Measurements from ENCODE around the gene CFL2.
"Not testable (repeated sequence)": the region's sequence is repeated elsewhere in the genome, so short reads cannot be mapped to it uniquely, and the experiment has no call there.

CFL2 gene

DNA sequence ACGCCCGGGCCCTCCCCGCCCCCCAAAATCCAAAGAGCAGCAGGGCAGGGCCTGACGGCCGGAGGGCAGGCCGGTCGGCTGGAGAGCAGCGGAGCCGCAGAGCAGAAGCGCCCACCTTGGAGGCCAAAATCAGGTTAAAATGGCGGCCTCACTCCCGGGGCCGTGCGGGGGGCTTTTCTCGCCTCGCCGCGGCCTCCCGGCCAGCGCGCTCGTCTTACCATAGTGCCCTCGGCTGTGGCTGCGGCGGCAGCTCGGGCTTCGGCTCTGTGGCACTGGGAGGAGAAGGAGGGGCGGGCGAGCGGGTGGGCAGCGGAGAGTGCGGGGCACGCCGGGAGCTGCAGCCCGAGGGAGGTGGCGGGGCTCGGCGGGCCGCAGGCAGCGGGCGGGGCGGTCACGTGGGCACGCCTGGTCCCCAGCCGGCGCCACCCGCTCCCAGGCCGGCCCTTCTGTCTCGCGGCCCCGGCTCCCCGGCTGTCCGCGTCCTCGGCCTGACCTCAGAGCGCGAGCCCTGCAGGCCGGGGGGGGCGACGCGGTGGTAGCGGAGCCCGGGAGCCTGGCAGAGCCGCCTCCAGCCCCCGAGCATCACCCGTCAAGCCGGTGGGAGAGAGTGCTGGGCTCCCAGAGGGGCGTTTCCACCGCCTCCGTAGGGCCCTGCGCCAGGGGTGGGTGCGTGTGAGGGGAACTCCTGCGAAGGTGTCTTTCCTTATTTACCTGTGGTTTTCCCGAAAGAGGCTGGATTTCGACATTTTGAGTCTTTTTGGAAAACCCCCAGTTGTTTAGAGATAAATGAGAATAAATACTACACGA is at the start of gene CFL2:
Gene CFL2, minus strand, starts transcription at position 274 of the 807 bp plus-strand sequence. Its CDS starts 53 bp downstream, at position 221.
- DNase-seq: peak; percentile 83

DNA sequence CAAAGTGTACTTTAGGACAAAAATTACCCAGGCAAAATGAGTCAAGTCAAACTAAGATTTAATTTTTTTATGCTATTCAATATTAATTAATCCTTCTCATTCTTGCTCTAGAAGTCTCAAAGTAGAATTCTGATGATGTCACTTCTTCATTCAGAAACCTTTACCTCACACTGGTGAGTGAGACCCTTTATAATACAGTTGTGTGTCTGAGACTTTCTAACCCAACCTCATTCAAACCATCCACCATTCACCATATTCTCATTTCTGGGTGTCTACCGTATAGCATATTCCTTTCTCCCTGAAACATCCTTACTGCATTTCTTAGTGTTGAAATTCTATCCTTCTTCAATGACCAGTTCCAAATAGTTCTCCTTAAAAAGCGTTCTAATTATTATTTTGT is 40.8 kb upstream of the CFL2 start:
- no peak for DNase-seq

DNA sequence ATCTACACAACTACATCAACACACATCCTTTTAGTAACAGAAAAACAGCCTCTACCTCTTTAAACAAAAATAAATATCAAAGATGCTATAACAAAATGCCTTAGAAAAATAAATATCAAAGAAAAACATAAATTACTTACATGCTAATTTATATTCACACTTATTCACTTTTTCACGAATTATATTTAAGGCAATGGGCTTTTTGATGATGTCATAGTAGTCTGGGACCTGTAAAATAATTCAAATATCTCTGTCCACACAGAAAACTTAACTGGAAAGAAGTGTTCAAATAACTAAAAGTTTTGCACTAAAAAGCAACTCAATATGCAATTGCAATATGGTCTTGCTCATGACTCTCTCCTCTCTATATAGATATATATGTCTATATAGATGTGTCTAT is 40.3 kb upstream of the CFL2 start:
- no peak for DNase-seq

DNA sequence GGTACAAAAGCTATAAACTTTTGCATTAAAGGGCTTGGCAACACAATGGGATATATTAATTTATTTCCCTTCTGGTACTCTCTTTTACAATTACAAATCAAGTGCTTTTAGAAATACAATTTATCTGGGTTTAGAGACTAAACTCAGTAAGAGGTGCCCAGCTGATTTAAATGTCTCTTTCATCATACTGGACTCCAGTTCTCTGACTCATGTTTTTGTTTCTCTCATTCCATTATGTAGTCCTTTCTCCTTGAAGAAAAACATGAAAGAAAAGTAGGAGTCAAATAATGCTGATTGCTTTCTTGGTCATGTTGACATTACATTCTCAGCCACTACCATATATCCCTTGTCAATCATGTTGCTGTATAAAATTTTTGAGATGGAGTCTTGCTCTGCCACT is 36.3 kb upstream of the CFL2 start:
- DNase-seq: no peak

DNA sequence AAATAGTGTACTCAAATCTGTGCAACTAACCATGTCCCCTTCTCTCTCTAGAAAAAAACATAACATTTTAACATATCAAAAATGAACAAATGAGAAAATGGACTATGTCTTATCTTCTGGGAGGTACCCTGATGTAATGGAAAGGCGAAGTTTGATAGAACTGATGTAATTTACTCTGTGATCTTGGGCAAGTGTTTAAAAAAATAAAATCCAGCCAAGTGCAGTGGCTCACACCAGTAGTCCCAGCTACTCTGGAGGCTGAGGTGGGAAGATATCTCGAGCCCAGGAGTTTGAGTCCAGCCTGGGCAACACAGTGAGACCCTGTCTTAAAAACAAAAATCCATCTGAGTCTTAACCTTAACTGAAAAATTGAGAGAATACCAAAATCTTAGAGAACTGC is 35.8 kb upstream of the CFL2 start:
- no peak for DNase-seq

DNA sequence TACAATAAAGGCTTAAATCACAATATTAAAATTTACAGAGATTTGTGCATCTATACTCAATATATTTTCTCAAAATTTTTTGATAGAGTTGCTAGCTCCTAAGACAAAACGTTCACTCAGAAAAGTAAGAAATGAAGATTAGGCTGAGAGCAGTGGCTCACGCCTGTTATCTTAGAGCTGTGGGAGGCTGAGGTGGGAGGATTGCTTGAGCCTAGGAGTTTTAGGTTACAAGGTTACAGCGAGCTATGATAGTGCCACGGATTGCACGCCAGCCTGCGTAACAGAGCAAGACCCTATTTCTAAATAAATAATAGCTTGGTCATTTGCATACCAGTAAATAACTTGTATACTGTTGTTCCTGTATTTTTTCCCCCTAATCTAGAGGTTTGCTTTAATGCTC is 35.0 kb upstream of the CFL2 start:
- no peak for DNase-seq

DNA sequence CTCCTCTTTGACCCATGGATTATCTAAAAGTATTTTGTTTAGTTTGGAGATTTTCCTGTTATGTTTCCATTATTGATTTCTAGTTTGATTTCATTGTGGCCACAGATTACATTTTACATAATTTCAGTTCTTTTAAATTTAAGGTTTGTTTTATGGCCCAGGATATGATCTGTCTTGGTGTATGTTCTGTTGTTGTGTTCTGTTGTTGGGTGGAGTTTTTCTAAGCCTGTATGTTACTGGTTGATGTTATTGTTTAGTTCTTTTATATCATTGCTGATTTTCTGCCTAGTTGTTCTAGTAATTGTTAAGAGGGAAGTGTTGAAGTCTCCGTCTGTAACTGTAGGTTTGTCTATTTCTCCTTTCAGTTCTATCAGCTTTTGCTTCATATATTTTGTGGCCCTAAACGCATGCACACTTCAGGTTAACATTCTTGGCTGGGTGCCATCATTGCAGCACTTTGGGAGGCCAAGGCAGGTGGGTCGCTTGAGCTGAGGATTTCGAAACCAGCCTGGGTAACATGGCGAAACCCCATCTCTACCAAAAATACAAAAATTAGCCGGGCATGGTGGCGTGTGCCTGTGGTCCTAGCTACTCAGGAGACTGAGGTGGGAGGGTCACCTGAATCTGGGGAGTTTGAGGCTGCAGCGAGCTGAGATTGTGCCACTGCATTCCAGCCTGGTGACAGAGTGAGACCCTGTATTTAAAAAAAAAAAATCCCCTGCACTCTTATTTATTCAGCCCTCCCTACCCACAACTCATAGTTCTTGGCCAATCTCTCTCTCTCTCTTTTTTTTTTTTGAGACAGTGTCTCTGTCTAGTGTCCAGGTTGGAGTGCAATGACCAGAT is 28.1 kb upstream of the CFL2 start:
- DNase-seq: no peak

DNA sequence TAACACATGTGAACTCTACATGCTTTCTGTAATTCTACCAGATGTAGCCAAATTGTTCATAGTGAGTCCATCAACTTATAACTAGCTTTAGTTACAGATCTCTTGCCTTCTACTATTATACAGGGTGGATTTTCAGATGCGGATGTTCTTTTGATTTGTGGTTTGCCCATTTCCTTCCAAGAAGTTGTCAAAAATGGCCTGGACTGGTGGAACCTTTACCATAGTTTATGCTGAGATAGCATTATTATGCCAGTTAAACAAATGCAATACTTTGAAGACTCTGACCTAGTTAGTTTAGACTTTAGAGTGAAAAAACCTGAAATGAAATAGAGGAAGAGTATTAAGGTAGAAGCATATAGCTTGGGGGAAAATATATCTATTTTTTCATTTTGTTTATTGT is 27.4 kb upstream of the CFL2 start:
- DNase-seq: no peak

DNA sequence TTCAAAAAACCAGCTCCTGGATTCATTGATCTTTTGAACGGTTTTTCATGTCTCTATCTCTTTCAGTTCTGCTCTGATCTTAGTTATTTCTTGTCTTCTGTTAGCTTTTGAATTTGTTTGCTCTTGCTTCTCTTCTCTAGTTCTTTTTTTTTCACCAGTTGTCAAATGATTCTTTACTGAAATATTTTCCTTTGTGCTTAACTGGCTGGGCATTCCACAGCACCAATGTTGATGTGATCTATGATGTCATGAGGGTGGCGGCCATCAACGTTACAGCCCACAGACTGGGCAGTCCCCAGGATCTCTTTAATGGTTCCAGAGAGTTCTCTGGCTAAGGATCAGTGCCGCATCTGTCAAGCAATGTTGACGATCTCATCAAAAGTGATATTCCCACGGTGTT is 25.7 kb upstream of the CFL2 start:
- DNase-seq: not testable (repeated sequence)

DNA sequence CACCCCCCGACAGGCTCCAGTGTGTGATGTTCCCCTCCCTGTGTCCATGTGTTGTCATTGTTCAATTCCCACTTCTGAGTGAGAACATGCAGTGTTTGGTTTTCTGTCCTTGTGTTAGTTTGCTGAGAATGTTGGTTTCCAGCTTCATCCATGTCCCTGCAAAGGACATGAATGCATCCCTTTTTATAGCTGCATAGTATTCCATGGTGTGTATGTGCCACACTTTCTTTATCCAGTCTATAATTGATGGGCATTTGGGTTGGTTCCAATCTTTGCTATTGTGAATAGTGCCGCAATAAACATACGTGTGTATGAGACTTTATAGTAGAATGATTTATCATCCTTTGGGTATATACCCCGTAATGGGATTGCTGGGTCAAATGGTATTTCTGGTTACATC is 22.7 kb upstream of the CFL2 start:
- not testable (repeated sequence) for DNase-seq

DNA sequence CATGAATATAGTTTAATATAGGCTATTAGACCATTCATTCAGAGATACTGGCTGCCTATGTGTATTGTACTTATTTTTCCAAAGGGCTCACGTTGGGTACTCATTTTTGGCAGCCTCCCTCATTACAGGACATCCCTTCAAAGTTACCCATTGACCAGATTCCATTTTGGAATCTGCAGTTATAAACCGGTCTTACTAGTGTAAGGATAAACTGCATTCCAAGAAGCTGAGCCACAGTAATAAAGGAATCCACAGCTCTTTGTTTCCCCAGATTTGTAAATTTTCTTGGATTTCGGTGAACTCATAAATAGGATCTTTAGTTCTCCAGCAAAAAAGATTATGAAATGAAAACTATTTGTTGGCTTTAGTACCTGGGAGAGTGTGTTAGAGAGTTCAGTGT is 18.9 kb upstream of the CFL2 start:
- DNase-seq: no peak

DNA sequence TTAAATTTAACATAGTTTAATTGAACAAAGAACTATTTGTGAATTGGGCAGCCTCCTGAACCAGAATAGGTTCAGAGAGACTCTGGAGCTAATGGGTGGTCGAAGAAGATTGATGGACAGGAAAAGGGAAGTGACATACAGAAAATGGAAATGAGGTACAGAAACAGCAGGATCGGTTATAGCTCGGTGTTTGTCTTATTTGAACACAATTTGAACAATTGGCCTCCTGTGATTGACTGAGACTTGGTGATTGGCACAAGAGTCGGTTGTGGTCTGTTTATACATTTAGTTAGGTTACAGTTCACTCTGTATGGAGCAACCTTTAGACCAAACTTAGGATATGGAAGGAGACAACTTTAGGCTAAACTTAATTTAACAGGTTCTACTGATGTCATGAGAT is 18.4 kb upstream of the CFL2 start:
- DNase-seq: no peak

DNA sequence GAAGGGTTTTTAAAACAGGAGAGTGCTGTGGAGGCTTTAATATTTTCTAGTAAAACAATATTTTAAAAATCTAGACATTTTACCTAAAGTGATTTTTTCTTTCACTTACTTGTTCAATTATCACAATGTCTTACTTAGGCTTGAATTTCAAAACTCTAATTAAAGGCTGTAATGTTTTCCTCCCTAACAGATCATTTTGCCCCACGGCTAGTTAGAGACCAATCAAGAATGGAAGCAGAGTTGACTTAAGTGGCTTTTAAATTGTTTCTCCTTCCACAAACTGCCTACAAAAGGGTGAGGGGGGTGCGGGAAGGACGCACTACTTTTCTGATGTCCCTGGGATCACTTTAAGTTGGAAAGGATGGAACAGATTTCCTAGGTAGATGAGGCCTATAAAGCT is 9.5 kb upstream of the CFL2 start:
- DNase-seq: no peak

DNA sequence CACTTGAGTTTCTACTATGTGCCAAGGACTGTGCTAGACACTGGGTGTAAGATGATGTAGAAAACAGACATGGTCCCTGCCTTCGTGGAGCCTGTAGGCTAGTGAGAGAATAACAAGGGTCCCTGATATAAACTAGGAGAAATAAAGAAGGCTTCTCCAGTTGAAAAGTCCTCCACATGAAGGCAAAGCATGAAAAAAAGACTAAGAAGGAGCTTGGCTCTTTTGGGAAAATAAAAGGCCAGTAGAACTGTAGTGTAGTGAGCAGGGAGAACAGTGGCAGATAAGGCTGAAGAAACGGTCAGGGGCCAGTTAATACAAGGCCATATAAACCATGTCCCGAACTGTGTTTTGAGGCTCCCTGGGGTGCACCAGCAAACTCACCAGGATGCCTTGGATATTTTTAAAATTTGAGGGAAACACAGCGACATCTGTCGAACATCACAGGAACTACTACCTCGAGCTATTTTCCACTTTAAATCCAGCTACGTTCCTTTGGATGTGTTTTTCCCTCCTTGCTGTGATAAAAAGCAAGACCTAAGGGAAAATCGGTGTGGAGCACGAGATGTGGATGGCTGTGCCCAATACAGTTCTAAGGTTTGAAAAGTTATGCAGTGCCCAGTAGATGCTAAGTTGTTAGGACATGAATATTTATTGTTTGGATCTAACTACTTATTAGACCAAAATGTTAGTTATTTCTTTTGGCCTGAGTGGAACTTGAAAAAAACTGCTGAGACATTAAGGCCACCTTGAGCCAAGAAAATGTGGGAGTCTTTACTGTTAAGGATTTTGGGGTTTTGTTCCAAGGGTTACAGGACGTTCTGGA is 8.5 kb upstream of the CFL2 start:
- DNase-seq: peak; percentile 59

DNA sequence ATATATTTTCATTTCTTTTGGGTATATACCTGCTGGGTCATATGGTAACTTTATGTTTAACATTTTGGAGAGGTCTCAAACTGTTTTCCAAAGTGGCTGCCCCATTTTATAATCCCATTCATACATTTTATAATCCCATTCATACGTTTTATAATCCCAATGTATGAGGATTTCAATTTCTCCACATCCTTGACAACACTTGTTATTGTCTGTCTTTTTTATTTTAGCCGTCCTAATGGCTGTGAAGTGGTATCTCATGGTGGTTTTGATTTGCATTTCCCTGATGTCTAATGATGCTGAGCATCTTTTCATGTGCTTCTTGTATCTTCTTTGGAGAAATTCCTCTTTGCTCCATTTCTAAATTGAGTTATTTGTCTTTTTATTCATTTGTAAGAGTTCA is 6.7 kb upstream of the CFL2 start:
- no peak for DNase-seq

DNA sequence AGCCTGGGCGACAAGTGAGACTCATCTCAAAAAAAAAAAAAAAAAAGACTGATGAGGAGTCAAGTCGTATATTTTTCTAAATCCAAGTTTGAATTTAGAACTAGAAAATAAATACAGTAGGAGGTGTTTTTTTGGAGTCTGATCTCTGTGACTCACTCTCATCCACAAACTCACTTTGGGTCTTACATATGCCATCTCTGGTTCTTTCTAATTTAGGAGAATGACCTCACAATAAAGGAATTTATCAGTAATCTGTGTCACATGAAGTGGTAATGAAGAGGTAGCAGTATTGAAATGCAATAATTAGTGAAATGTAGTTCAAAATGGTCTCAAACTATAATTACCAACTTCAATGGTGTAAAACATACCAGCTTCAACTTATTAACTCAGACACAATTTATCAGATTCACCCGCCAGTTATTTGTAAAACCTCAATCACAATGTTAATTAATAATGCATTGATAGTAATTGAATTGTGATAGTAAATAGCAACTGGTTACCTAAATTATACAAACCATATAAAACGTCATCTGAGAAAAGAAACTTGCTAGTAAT is 4.4 kb upstream of the CFL2 start:
- no peak for DNase-seq

DNA sequence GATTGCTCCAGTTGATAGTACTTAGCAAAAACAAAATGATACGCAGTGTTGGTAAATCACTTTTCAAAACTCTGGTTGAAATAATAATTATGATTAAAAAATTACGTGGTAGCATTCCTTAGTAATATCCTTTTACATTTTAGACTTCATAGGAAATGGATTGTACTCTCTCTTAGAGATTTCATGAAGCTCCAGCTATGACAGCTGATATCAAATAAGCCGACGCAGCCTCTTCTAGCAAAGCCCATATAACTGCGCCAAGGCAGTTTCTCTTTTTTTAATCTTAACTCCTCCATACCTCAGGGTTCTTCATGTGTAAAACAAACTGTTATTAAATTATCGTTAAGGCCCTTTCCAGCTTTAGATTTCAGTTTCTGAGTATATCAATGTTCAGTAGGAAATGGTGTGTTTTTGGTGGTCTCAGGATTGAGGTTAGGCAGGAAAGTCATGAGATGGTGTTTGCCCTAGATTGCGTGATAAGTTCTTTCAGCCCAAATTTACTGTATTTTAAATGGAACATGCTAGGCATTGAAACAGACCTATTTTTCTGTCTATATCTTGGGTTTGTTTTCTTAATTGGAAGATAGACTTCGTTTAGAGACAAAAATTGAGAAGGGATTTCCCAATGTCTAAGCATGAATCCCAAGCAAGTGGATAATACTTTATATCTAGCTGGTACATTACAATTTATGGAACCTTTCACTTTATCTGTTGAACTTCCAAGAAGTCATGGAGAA is 902 bp upstream of the CFL2 start:
- DNase-seq: no peak

DNA sequence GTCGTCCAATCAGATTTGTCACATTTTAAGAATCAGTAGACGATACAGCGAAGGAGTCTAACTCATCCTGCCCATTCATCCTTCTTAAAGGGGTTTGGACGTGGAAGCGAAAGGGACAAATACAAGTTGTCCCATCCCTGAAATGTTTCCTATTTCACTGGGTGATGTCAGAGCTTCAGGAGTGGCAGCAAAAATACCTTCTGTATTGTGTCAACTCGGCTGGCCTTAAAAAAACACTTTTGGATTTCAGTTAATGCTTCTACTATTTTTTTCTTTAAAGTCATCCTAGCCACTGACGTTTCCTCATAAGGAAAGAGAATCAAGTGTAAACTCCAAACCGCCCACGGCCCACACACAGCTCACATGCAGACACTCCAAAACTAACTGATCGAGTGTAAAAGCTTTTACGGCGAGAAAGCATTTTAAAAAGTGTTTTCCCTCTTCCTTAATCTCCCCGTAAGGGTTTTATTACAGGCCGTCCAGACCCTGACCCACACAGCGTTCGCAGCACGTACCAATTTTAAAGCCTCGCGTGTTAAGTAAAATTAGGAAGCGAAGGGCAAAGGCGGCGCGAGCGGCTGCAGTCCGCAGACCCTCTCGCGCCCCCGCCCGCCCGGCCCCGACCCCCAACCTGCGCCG is 593 bp downstream of the CFL2 start:
- DNase-seq: peak; percentile 43

DNA sequence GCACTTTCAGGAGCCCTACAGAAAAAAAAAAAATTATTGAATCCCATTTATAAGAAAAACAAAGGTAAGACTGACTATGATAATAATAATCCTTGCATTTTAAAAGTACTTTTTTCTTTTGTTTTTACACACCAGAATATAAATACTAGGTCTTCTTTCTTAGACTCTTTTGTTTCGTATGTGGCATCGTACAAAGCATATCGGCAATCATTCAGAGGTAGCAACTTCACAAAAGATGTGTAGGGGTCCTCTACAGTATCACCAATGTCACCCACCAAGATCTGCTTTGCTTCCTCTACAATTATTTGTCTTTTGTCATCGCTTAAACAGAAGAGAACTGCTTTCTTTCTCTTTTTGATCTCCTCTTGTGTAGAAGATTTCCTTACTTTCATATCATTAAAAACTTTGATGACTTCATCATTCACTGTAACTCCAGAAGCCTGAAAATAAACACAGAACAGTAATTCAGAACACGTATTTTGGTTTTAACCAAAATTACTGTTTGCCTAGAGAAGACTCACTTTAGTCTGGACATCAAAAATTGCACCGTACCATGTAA is 1.2 kb downstream of the CFL2 start:
- no peak for DNase-seq

DNA sequence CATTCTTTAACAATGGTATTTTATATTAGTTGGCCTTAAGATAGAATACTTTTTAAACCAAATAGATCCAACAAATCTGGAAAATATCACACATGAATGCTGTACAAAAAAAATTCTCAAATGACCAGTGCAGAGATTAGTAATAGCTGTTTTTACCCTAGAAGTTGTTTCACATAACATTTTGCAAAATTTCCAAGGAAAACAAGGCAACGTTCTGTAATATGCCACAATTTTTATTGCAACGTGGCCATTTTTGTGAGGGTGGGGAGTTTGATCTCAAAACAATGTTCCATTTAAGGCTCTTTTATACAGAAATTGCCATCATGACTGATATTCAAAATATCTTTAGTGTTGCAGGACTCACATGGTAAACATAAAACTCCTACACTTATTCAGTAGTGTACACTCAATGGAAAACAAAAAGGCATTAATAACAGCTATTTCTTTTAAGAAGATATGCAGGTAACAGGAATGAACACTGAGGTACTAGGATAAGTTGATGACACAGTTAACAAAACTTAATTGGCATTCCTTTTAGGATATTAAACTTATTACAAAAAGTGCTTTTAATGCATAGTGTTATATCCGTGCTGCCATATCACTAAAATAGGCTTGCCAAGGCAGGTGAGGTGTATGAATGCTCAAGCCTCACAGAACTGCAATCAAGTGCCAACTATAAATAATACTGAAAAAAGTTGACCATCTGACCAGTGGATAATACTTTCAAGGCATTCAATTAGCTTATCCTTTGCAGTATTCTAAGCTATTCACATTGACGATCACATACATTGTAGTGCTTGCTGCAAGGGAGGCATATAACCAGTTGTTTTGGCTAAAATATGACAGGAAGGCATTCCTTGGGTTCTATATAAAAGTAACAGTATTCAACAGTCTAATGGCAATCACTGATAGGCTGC is 2.3 kb downstream of the CFL2 start:
- DNase-seq: no peak

All from DMS53 (cell line).